HEK293 (cell line): ENCODE measurements around the gene CTBP2.

Experiments
- CTCF ChIA-PET: fragments of 350-600 bp; formaldehyde crosslinking; extraction: SDS; loops from one replicate; lab custom pipeline; 2021; ENCODE audit warnings: antibody characterized with exemption; lab: Yijun Ruan, JAX
- POLR2A ChIA-PET: fragments of 300-600 bp; formaldehyde crosslinking; extraction: SDS; loops from one replicate; lab custom pipeline; 2020; ENCODE audit warnings: antibody characterized with exemption, inconsistent platforms; lab: Yijun Ruan, JAX
- H3K27ac ChIP-seq: fragments of 200-500 bp; sonication (Bioruptor generic); 2 replicates; pipeline ENCODE4 v1.5.1; 2014; ENCODE audit warnings: low read depth, low read length, control low read depth, inconsistent platforms; ENCODE audit errors: extremely low read depth
- H3K36me3 ChIP-seq, 2 experiments: fragments of 200-500 bp in 1 of 2; sonication (Bioruptor generic) in 1 of 2; 1 replicate in 1 of 2; 2 replicates in 1 of 2; pipeline ENCODE4 v1.5.1; 2014 to 2017; ENCODE audit warnings: inconsistent platforms in 2 of 2, low read length in 2 of 2; ENCODE audit not compliant: control insufficient read depth in 2 of 2, insufficient read depth in 1 of 2
- H3K4me1 ChIP-seq: fragments of 200-500 bp; sonication (Bioruptor generic); 2 replicates; pipeline ENCODE4 v1.5.1; 2014; ENCODE audit warnings: mild to moderate bottlenecking, low read length, inconsistent platforms; ENCODE audit not compliant: control insufficient read depth, insufficient read depth
- H3K4me3 ChIP-seq: 2 replicates; pipeline ENCODE4 v1.5.1; 2011; ENCODE audit warnings: low read depth, mild to moderate bottlenecking, control low read depth, low read length, moderate library complexity
- H3K9me3 ChIP-seq: fragments of 200-500 bp; sonication (Bioruptor generic); 2 replicates; pipeline ENCODE4 v1.5.1; 2014; ENCODE audit warnings: low read depth, low read length, inconsistent platforms; ENCODE audit not compliant: control insufficient read depth, insufficient read depth
- HOXC10 ChIP-seq: sonication (generic); formaldehyde crosslinking; IDR thresholded peaks from 2 replicates; pipeline ENCODE4 v1.8.1; 2023; ENCODE audit warnings: mild to moderate bottlenecking, missing genetic modification reagents
- KLF9 ChIP-seq: fragments of 450-650 bp; formaldehyde crosslinking; IDR thresholded peaks from 2 replicates; pipeline ENCODE4 v1.5.1; 2016; ENCODE audit warnings: missing biosample characterization, missing genetic modification characterization, low read depth
- ZIC2 ChIP-seq: fragments of 450-650 bp; formaldehyde crosslinking; IDR thresholded peaks from 2 replicates; pipeline ENCODE4 v1.5.1; 2016; ENCODE audit warnings: missing biosample characterization, missing genetic modification characterization
- ZNF114 ChIP-seq: fragments of 450-650 bp; formaldehyde crosslinking; IDR thresholded peaks from 2 replicates; pipeline ENCODE4 v1.5.0; 2017; ENCODE audit warnings: missing biosample characterization, missing genetic modification characterization
- ZNF133 ChIP-seq: fragments of 450-650 bp; formaldehyde crosslinking; IDR thresholded peaks from 2 replicates; pipeline ENCODE4 v1.5.1; 2016; ENCODE audit warnings: missing biosample characterization, missing genetic modification characterization
- ZNF140 ChIP-seq: fragments of 450-650 bp; formaldehyde crosslinking; IDR thresholded peaks from 2 replicates; pipeline ENCODE4 v1.5.1; 2016; ENCODE audit warnings: missing biosample characterization, missing genetic modification characterization
- ZNF146 ChIP-seq: fragments of 450-650 bp; formaldehyde crosslinking; IDR thresholded peaks from 2 replicates; pipeline ENCODE4 v1.5.1; 2016; ENCODE audit warnings: missing biosample characterization, missing genetic modification characterization
- ZNF184 ChIP-seq: fragments of 450-650 bp; IDR thresholded peaks from 2 replicates; pipeline ENCODE4 v1.5.1; 2018; ENCODE audit warnings: missing biosample characterization, mild to moderate bottlenecking, missing genetic modification characterization
- ZNF292 ChIP-seq: fragments of 450-650 bp; formaldehyde crosslinking; IDR thresholded peaks from 2 replicates; pipeline ENCODE4 v1.5.1; 2016; ENCODE audit warnings: low read depth, missing biosample characterization, missing genetic modification characterization, borderline replicate concordance
- ZNF350 ChIP-seq: fragments of 450-650 bp; formaldehyde crosslinking; IDR thresholded peaks from 2 replicates; pipeline ENCODE4 v1.5.0; 2017; ENCODE audit warnings: missing biosample characterization, mild to moderate bottlenecking, missing genetic modification characterization
- ZNF416 ChIP-seq: fragments of 450-650 bp; formaldehyde crosslinking; IDR thresholded peaks from 2 replicates; pipeline ENCODE4 v1.5.1; 2016; ENCODE audit warnings: missing biosample characterization, missing genetic modification characterization
- ZNF558 ChIP-seq: fragments of 450-650 bp; formaldehyde crosslinking; IDR thresholded peaks from 2 replicates; pipeline ENCODE4 v1.5.1; 2016; ENCODE audit warnings: missing biosample characterization, missing genetic modification characterization
- ZNF677 ChIP-seq: fragments of 450-650 bp; IDR thresholded peaks from 2 replicates; pipeline ENCODE4 v1.5.0; 2018; ENCODE audit warnings: missing biosample characterization, mild to moderate bottlenecking, missing genetic modification characterization, moderate library complexity
- ZNF837 ChIP-seq: fragments of 450-650 bp; formaldehyde crosslinking; IDR thresholded peaks from 2 replicates; pipeline ENCODE4 v1.5.1; 2016; ENCODE audit warnings: missing biosample characterization, missing genetic modification characterization
- TF ChIP-seq, protein P1 (sequence below): fragments of 450-650 bp; IDR thresholded peaks from 2 replicates; pipeline ENCODE4 v1.5.1; 2018; ENCODE audit warnings: missing biosample characterization, missing genetic modification characterization
- TF ChIP-seq, protein P2 (sequence below): fragments of 450-650 bp; formaldehyde crosslinking; IDR thresholded peaks from 2 replicates; pipeline ENCODE4 v1.5.1; 2016; ENCODE audit warnings: missing biosample characterization, missing genetic modification characterization
- TF ChIP-seq, protein P3 (sequence below): fragments of 450-650 bp; formaldehyde crosslinking; IDR thresholded peaks from 2 replicates; pipeline ENCODE4 v1.5.1; 2016; ENCODE audit warnings: missing biosample characterization, missing genetic modification characterization, low read depth
- TF ChIP-seq, protein P4 (sequence below): fragments of 450-650 bp; formaldehyde crosslinking; IDR thresholded peaks from 2 replicates; pipeline ENCODE4 v1.5.1; 2016; ENCODE audit warnings: missing biosample characterization, missing genetic modification characterization, borderline replicate concordance
- TF ChIP-seq, protein P5 (sequence below): fragments of 450-650 bp; formaldehyde crosslinking; IDR thresholded peaks from 2 replicates; pipeline ENCODE4 v1.5.1; 2016; ENCODE audit warnings: missing biosample characterization, missing genetic modification characterization

The CTBP2 gene

DNA sequence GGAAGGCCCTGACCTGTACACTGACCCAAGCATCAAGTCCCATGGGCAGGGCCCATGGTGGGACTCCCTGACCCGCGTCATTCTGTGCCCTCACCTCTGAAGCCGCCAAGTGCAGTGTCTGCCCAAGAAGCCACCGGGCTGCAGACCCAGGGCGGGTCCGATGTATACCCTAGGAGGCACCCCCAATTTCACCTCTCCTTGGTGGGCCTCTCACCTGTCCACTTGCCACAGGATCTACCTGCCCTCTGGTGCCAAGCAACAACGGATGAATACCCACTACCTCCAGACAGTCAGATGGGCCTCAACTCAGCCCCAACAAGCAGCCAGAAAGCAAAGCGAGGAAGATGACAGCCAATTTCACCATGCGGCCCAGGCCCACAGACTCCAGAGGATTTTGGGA lies 92.6 kb downstream of the CTBP2 start:
- POLR2A ChIA-PET, result no interaction called here
- Histone ChIP-seq H3K9me3 (no peaks in the 10 kb centered on the region), H3K4me3 (no peak overlapping the region), H3K4me1 (peaks cover 20% of the 10 kb centered on the region), H3K36me3 (peaks cover 0 to 8% of the 10 kb centered on the region in 2 experiments; a peak in 2 of 3 replicates)
- CTCF ChIA-PET, result no interaction called here
- TF ChIP-seq ZNF292 (tag by site-specific recombination) (no peak), ZNF416 (tag by site-specific recombination) (no peak), ZNF184 (tag by site-specific recombination) (no peak), ZIC2 (tag by site-specific recombination) (no peak), KLF9 (tag by site-specific recombination) (no peak), ZNF114 (no peak), ZNF146 (tag by site-specific recombination) (no peak), ZNF558 (tag by site-specific recombination) (no peak), ZNF350 (tag by site-specific recombination) (no peak), HOXC10 (no peak), ZNF133 (tag by site-specific recombination) (no peak)
- TF ChIP-seq, protein P1, sequence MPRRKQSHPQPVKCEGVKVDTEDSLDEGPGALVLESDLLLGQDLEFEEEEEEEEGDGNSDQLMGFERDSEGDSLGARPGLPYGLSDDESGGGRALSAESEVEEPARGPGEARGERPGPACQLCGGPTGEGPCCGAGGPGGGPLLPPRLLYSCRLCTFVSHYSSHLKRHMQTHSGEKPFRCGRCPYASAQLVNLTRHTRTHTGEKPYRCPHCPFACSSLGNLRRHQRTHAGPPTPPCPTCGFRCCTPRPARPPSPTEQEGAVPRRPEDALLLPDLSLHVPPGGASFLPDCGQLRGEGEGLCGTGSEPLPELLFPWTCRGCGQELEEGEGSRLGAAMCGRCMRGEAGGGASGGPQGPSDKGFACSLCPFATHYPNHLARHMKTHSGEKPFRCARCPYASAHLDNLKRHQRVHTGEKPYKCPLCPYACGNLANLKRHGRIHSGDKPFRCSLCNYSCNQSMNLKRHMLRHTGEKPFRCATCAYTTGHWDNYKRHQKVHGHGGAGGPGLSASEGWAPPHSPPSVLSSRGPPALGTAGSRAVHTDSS (tag by site-specific recombination), result no peak
- TF ChIP-seq, protein P2, sequence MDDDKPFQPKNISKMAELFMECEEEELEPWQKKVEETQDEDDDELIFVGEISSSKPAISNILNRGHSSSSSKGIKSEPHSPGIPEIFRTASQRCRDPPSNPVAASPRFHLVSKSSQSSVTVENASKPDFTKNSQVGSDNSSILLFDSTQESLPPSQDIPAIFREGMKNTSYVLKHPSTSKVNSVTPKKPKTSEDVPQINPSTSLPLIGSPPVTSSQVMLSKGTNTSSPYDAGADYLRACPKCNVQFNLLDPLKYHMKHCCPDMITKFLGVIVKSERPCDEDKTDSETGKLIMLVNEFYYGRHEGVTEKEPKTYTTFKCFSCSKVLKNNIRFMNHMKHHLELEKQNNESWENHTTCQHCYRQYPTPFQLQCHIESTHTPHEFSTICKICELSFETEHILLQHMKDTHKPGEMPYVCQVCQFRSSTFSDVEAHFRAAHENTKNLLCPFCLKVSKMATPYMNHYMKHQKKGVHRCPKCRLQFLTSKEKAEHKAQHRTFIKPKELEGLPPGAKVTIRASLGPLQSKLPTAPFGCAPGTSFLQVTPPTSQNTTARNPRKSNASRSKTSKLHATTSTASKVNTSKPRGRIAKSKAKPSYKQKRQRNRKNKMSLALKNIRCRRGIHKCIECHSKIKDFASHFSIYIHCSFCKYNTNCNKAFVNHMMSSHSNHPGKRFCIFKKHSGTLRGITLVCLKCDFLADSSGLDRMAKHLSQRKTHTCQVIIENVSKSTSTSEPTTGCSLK (tag by site-specific recombination), result no peak
- TF ChIP-seq, protein P3, sequence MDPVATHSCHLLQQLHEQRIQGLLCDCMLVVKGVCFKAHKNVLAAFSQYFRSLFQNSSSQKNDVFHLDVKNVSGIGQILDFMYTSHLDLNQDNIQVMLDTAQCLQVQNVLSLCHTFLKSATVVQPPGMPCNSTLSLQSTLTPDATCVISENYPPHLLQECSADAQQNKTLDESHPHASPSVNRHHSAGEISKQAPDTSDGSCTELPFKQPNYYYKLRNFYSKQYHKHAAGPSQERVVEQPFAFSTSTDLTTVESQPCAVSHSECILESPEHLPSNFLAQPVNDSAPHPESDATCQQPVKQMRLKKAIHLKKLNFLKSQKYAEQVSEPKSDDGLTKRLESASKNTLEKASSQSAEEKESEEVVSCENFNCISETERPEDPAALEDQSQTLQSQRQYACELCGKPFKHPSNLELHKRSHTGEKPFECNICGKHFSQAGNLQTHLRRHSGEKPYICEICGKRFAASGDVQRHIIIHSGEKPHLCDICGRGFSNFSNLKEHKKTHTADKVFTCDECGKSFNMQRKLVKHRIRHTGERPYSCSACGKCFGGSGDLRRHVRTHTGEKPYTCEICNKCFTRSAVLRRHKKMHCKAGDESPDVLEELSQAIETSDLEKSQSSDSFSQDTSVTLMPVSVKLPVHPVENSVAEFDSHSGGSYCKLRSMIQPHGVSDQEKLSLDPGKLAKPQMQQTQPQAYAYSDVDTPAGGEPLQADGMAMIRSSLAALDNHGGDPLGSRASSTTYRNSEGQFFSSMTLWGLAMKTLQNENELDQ (tag by site-specific recombination), result no peak
- TF ChIP-seq, all 188 proteins: peak for 0
- no peak overlapping the region for H3K27ac ChIP-seq

DNA sequence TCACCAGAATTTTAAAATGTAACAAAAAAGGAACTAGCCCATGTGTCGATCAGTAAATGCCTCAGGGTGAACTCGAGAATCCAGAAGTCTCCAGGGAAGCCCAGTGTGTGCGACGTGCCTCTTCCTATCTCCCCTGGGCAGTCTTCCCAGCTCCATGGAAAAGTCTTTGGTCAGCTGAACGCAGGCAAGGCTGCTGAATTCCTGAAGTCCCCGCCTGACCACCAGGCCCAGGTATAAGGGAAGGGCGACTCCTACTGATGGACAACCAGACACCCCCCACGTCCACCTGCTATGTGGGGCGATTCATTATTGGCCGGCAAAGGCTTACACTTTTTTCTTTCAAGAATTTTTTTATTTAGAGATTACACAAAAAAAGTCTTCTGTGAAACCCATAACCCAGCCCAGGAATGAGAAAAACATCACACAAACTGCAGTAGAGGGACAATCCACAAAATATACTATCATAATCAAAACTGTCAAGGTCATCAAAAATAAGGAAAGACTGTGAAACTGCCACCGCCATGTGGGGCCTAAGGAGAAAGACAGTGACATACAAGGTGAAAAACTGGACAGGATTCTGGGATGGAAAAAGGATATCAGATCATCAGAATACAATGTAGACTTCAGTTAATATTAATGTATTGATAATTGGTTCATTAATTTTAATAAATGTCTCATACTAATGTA lies 93.5 kb downstream of the CTBP2 start:
- POLR2A ChIA-PET, result no interaction called here
- no peaks in the 10 kb centered on the region for H3K9me3 ChIP-seq
- TF ChIP-seq ZNF837 (tag by site-specific recombination) (no peak), ZNF677 (no peak), ZNF140 (tag by site-specific recombination) (no peak)
- TF ChIP-seq, protein P4, sequence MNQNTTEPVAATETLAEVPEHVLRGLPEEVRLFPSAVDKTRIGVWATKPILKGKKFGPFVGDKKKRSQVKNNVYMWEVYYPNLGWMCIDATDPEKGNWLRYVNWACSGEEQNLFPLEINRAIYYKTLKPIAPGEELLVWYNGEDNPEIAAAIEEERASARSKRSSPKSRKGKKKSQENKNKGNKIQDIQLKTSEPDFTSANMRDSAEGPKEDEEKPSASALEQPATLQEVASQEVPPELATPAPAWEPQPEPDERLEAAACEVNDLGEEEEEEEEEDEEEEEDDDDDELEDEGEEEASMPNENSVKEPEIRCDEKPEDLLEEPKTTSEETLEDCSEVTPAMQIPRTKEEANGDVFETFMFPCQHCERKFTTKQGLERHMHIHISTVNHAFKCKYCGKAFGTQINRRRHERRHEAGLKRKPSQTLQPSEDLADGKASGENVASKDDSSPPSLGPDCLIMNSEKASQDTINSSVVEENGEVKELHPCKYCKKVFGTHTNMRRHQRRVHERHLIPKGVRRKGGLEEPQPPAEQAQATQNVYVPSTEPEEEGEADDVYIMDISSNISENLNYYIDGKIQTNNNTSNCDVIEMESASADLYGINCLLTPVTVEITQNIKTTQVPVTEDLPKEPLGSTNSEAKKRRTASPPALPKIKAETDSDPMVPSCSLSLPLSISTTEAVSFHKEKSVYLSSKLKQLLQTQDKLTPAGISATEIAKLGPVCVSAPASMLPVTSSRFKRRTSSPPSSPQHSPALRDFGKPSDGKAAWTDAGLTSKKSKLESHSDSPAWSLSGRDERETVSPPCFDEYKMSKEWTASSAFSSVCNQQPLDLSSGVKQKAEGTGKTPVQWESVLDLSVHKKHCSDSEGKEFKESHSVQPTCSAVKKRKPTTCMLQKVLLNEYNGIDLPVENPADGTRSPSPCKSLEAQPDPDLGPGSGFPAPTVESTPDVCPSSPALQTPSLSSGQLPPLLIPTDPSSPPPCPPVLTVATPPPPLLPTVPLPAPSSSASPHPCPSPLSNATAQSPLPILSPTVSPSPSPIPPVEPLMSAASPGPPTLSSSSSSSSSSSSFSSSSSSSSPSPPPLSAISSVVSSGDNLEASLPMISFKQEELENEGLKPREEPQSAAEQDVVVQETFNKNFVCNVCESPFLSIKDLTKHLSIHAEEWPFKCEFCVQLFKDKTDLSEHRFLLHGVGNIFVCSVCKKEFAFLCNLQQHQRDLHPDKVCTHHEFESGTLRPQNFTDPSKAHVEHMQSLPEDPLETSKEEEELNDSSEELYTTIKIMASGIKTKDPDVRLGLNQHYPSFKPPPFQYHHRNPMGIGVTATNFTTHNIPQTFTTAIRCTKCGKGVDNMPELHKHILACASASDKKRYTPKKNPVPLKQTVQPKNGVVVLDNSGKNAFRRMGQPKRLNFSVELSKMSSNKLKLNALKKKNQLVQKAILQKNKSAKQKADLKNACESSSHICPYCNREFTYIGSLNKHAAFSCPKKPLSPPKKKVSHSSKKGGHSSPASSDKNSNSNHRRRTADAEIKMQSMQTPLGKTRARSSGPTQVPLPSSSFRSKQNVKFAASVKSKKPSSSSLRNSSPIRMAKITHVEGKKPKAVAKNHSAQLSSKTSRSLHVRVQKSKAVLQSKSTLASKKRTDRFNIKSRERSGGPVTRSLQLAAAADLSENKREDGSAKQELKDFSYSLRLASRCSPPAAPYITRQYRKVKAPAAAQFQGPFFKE (tag by site-specific recombination), result no peak
- TF ChIP-seq, protein P5, sequence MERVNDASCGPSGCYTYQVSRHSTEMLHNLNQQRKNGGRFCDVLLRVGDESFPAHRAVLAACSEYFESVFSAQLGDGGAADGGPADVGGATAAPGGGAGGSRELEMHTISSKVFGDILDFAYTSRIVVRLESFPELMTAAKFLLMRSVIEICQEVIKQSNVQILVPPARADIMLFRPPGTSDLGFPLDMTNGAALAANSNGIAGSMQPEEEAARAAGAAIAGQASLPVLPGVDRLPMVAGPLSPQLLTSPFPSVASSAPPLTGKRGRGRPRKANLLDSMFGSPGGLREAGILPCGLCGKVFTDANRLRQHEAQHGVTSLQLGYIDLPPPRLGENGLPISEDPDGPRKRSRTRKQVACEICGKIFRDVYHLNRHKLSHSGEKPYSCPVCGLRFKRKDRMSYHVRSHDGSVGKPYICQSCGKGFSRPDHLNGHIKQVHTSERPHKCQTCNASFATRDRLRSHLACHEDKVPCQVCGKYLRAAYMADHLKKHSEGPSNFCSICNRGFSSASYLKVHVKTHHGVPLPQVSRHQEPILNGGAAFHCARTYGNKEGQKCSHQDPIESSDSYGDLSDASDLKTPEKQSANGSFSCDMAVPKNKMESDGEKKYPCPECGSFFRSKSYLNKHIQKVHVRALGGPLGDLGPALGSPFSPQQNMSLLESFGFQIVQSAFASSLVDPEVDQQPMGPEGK (tag by site-specific recombination), result no peak

More for the DNA sequence above, 93.5 kb downstream of the CTBP2 start:
- CTCF ChIA-PET, result interaction anchor here (0.7 to 2.4 kb wide), 2 partner anchors 9 to 19 kb away, joined by 3 to 16 read pairs; no protein-coding TSS in a partner anchor
- Histone ChIP-seq H3K27ac (no peak overlapping the region), H3K4me1 (peaks cover 20% of the 10 kb centered on the region), H3K36me3 (peaks cover 0 to 8% of the 10 kb centered on the region in 2 experiments; a peak in 1 of 3 replicates), H3K4me3 (no peak overlapping the region)
